Activated CD4-positive, CD25-positive, alpha-beta regulatory T cell (primary cell): Measurements from ENCODE around the gene MEMO1.

Source experiments
- DNase-seq, 4 experiments: peaks; one replicate each; lab custom pipeline; 2025; lab: John Stamatoyannopoulos, UW

The MEMO1 gene

GRCh38 chr2:31823558-31823957, 187.2 kb downstream of the MEMO1 start:
- DNase-seq = no peak

GRCh38 chr2:31822587-31822986, 188.2 kb downstream of the MEMO1 start:
- no peak for DNase-seq
